GM04504 (cell line): ENCODE measurements around the gene PTCHD4.

Source experiments
- DNase-seq: peaks from one replicate; pipeline ENCODE4 v3.0.0-alpha.2; 2012; ENCODE audit warnings: low read depth

Gene PTCHD4

DNA sequence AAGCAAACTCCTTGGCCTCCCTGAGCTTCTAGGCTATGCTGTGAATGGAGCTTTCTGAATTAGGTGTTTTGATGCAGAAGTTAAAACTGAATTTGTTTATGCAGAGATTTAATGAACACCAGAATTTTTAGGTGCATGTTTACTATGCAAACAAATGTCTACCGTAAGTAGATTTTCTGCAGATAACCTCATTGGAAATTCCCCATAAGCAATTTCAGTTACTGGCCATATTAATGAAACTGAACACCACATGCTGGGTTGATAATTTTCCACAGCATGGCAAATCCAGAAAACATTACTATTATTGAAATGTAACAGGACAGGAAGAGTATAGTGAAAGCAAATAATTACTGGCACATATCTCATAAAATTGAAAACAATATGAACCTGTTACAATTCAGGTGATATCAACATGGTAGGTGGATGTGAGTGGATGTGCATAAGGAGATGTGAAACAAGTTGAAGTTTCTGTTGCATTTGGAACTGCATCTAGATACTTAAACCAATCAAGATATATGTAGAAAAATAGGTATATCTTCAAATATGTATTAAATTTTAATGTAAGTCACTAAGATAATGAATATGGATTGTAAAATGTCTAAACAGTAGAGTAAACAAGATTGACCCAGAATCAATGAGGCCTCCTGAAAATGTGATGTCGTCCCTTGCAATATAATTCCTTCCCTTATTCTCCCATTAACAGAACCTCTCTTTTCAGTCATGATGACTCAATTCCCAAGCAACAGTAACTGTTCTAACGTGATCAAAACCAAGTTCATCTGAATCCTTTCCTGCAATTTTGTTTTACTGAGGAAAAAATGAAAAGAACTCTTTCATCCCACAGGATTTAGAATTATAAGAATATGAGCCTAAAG lies 11.0 kb downstream of the PTCHD4 start:
- no peak for DNase-seq

DNA sequence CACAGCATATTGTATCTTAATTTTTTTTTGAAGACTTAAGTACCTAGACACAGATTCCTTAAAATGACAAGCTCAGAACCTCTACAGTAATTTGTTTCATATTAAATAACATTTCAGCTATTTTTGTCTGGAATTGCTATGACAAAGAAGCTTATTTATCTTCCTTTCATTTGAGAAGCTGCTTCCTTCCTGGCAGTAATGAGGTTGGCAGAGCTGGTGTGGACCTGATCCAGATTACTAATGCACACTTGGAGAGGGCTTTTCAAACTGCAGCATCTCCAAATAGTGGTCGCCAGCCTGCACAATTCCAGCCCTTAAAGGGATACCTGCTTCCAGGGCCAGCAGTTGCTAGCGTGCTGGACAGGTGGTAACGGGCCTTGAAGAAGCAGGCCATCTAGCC lies 12.1 kb downstream of the PTCHD4 start:
- DNase-seq, result no peak

DNA sequence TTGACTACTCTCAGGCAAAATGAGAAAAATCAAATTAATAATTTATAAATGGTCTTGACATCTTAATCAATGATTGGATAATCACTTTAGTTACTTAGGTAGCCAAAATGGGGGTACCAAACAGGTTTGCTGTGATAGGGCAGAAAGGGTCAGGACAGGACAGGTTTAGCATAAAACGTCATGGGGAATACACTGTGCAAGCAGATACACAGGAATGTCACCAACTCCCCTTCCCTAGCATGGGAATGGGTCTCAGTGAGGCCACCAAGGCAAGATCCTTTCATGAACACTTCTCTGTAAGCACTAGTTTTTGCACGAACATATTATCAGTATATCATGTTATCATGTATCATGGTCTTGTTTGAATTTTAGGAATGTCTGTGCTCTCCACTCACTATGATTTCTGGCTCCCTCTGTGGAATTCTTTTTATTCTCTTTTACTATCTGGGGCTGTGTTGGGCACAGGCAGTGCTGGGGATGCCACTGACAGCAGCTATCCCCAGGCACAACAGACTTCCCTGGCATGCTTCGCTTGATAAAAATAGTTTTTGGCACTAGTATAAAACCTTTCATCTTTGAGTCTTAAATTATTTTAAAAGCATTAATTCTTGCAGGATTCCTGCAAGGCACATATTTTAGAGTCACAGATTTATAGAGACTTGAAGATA lies 18.3 kb downstream of the PTCHD4 start:
- no peak for DNase-seq

DNA sequence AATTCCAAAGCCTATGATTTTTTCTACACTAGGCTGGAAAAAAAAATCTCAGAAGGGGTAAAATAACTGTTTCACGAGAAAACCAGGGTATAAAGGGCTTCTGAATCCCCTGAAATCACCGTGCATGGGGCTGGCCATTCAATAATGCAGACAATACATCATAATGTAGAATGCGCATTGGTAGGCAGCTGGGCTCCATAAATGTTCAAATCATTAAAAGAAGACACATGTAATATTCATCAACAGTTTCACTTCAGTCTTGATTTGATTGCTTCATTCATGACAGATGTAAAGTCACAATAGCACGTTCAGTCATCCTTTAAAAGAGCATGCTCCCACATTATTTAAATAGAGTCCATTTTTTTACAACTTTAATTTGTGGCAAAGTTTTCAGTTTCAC lies 20.5 kb downstream of the PTCHD4 start:
- no peak for DNase-seq

DNA sequence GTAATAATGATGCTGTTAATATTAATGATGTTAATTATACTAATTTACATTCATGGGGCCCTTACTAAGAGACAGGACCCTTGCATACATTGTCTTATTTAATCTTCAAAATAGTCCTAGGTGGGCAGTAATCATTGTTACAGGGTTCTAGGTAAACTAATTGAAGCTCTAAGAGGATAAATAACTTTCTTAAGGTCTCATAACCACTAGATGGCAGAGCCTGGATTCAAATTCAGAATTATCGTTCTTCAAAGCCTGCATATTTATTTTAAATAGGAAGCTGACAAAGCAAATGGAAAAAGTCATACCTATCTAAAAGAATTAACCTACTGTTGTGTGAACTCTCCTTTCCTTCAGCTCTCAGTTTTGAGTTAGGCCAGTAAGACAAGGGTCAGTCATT lies 23.5 kb downstream of the PTCHD4 start:
- no peak for DNase-seq

DNA sequence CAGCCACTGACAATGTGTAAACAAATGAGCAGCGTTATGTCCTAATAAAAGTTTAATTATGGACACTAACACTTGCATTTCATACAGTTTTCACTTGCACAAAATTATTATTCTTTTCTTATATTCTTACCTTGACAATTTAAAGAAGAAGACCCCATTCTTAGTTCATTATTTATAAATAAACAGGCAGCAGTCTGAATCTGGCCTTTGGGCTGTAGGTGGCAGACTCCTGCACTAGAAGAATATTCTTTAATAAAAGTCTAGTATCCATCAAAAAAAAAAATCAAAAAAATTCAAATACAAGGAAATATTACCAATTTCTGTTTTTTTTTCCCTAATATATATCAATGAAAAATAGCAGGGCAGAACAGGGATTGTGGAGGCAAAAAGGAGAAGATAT lies 24.8 kb downstream of the PTCHD4 start:
- DNase-seq, result no peak

DNA sequence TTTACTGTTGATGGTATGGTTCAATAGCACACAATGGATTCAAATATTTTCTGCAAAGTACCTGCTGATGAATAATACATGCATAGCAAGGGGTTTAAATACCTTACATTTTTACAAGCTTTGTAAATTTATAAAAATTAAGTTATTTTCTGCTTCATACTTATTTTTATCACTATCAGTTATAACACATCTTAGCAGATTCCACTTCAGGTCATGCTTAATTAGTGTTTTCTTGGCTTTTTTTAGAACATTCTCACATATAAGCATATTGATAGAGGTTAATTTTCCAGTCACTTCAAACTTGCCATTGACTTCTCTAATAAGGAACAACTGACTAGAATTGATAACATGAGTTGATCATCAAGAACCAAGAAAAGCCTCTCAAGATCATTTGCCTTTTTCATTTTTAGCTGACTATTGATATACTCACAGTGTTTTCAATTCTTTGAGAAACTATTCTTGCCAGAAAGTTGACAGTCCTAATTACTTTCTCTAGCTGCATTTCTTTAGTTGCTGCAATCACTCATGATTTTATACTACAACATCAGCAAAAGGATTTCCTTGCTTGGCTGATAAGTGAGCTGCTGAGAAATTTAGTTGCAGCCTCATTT lies 25.8 kb downstream of the PTCHD4 start:
- DNase-seq, result no peak

DNA sequence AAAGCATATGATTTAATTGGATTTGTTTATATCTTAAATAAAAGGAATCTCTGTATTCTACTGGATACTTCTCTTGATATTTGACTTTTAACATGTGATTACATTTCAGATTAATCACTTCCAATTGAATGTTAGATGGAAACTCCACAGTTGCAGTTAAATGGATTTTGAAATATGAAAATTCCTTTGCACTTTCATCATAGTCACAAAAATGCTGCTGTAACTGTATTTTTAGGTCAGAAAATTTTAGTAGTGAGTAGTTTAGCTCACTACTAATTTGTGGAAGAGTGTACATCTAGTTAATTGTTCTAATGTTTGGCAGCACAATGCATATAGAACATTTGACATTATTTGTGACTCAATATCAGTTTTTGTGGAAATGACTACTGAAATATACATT lies 26.8 kb downstream of the PTCHD4 start:
- no peak for DNase-seq

DNA sequence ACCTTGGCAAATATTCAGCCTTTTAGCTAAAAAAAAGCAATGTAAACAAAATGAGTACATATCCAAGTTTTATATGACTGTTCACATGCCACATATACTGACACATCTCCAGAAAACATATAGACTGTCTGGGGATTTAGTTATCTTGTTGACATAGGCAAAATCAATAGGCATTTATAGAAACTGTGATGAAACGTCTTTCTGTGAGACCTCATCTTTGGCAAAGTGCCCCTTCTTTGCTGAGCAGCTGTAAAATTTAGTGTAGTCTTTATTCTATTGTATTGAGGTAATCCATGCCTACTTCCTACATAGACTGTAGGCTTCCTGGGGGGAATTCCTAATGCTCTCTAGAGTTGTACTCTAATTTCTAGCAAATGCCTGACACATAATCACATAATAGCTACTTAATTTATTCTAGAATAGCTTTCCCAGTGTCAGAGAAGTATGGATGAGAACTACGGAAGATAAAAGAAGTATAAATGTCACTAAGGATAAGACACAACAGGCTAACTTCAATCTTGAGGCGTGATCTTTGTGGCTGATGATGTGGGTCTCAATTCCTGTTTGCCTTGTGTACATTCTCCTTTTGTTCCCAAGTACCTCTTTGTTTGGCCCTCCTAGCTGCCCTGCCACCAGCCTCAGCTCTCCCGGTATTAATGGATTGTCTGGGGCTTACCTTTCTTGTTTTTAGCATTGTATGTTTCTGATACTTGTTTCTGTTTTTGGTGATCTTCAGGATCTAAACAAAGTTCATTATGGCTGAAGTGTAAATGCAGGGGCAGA lies 30.6 kb downstream of the PTCHD4 start:
- no peak for DNase-seq

DNA sequence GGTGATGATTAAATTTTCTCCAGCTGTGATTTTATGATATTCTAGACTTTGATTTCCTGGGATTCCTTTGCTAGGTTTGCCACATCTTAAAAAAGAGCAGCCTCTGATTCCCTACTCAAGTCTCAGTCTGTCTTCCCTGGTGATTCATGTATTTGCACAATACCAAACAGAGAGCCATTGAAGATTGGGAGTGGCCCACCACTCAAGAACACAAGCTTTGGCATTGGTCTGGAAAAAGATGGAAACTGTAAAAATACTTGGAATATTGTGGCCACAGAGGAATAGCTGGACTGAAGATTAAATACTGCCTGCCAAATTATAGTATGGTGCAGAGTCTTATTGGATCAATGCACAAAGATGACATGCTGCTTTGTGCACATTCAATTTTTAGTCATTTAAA lies 32.9 kb downstream of the PTCHD4 start:
- no peak for DNase-seq

DNA sequence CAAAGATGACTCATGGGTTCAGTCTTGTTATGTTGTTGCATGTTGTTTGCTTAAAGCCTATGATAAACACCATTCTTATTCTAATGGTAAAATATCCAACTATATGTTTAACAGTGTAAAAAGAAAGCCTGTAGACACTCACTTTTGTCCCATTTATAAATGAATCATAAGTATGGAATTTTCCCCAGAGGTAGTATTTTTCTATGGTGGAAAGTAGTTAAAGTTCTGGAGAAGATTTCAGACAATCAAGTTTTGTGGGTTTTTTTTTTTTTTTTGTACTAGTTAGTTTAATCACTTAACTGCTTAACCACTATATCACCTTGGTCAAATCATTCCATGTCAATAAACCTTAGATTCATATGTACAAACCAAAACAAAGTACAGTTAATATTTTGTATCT lies 35.8 kb downstream of the PTCHD4 start:
- DNase-seq, result no peak

DNA sequence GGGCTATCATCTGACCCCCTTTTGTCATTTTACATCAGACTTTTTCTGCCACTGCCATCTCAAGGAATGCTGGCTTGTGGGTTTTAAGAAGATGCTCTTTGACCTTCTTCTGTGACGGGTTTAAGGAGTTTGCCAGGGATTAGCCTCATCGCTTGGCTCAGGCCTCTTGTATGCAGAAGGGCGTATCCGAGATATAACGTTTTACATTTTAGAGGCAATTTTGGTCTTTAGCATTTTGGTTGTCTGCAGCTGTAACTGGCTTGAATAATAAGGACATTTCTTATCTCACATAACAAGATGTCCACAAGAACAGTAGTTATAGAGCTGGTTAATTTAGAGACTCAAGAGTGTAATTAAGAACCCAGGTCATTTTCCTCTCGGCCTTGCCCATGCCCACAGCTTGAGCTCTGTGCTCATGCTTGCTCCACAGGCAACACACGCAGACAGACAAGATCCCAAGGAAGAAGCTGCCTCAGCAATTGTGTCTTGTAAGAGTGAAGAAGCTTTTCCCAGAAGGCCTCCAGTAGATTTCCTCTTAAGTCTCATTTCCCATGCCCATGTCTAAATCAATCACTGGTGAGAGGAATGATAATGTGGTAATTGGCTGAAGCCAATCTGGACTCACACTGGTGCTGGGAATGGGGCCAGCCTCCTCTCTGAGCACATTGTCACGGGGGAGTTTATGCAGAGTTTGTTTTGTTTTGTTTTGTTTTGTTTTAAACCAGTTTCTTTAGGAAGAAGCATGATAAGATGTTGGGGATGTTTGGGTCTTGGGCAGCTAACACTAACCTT lies 36.8 kb downstream of the PTCHD4 start:
- DNase-seq, result no peak

DNA sequence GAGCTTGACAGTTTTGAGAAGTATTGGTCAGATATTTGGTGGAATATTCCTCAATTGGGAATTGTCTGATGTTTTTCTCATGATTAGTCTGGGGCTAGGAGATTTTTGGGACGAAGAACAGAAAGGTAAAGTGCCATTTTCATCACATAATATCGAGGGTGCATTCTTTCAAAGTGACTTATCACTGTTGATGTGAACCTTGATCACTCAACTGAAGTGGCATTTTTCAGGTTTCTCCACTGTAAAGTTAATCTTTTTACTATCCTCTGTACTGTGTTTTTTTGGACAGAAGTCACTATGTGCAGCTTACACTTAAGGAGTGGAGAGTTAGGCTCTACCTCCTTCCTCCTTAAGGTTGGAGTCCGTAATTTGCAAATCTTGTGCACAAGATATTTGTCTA lies 39.2 kb downstream of the PTCHD4 start:
- DNase-seq, result no peak

DNA sequence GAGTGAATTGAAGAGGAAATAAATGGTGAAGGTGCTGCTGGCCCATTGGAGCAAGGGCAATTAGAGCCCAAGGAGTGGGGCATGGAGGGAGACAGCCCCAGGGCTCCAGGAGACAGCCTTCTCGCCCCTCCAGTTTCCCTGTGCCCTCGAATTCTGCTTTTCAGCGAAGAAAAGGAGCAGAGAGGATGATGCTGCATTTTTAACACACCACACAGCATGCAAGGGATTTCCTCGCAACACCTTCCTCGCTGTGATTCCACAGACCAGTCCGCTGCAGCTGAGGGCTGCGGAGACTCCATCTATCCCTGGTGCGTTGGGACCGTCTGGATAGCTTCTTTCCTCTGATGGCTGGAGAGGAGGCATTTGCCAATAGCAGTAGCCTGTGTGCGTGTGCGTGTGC lies 41.7 kb downstream of the PTCHD4 start:
- DNase-seq, result no peak

DNA sequence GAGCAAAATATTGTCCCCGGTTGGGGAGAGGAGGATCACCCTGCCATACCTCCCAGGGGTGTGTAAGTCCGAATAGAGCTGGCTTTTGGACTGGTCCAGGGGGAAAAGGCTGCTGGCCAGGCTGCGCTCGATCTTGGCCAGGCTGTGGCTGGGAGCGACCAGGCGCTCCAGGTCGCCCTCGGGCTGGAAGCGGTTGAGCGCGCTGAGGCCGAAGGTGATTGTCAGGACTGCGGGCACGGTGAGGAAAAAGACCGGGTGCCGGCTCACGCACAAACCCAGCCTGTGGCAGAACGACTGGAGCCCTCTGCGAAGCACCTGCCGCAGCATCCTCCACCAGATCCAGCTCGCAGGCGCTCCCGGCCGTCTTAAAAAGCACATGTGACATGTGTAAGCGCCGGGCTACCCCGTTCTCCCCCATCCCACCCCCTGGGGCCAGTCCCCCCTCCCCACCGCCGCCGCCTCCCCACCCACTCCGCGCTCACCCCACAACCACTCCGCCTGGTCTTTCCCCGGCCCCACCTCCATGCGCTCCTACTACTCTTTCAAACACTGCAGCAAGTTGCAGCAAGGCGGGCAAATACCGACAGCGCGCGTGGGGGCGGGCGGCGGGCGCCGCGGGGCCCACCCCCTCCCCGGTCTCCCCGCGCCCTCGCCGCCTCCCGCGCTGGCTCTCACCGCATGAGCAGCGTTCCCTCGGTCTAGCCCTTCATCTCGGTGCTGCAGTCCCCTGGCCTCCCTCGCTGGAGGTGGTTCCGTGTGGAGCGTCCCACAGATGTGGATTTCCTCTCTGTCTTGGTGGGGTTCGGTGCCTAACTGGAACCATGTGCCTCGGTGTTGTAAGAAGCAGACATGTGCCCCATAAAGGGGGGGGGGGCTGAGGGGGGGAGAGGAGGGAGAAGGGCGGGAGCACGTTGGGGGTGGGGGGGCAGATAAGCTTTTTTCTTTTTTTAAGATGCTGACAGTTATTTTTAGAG lies 42.4 kb downstream of the PTCHD4 start:
- DNase-seq, result no peak

DNA sequence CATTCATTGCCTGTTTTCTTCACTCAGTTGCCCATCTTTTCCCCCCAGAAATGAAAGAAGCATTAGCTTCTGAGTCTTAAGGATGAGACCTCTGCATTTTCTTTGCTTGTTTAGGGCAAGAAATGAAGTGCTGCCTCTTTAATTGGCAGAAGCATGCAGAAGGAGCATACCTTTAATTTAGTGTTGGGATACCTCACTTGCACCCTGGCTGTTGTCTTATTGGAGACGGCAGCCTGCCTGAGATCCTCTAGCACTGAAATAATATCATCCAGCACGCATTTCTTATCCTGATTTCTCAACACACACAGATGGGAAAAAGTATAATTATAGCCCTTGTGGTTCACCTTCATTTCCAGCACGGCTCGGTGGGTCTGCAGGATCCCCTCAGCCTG lies 43.1 kb downstream of the PTCHD4 start:
- no peak for DNase-seq

DNA sequence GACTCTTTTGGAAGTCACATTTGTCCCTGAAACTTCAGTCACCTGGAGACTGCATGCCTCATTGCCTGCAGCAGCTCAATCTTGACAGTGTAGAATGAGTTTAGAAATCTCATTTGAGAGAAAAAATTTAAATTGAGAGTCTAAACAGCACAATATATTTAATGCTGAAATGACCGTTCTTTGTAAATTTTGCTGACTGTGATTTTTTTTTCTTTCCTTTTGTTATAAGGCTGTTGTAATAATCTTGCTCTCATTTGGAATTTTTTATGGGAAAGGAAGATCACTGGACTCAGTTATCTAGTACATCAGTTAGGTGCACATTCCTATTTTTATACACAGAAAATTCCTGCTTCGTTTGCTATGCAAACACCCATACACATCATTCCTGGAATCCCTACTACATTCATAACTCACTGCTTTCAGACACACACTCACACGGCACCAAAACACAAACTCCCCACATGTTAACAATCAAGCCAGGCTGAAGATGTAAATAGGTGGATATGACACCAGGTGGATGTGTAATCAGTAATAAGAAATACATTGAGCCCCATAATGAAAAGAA lies 43.8 kb downstream of the PTCHD4 start:
- no peak for DNase-seq

DNA sequence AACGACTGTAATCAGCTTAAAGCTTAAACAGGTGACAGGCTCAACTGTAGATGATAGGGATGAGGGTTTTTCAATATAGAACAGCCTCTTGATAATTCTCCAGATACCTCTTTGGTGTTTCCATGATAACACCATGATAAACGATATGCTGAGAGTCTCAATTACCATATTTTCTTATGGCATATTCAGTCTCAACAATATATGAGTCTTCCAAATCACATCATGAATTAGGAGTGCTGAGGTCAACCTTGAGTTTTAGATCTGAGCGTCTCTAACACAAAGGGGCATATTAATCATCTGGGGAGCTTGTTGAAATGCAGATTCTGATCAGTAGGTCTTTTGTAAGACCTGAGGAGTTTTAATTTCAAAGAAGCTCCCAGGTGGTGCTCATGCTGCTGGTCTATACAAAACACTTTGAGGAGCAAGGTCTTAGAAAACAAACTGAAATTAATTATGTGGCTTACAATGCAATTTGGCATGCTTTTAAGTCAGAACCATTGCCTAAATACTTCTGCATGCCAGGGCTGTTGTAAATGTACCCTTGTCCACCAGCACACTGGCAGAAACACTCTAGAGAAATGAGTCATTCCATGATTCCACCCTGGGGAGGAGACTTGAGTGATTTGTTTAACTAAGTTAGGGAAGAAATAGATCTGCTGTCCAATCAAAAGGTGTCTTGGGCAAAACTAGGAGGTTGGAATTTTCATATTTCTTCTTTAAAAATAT lies 49.6 kb downstream of the PTCHD4 start:
- no peak for DNase-seq
